HEK293 (cell line): ENCODE results near the gene PIP4K2C.
"Not testable (repeated sequence)": the region's sequence is repeated elsewhere in the genome, so short reads cannot be mapped to it uniquely, and the experiment has no call there.

Experiments
- REPIN1 ChIP-seq: fragments of 450-650 bp; formaldehyde crosslinking; IDR thresholded peaks from 2 replicates; pipeline ENCODE4 v1.5.1; 2017; ENCODE audit warnings: missing biosample characterization, missing genetic modification characterization, low read depth
- REST ChIP-seq: fragments of 450-650 bp; formaldehyde crosslinking; IDR thresholded peaks from 2 replicates; pipeline ENCODE4 v1.5.1; 2016; ENCODE audit warnings: missing biosample characterization, missing genetic modification characterization
- SP2 ChIP-seq: fragments of 450-650 bp; formaldehyde crosslinking; IDR thresholded peaks from 2 replicates; pipeline ENCODE4 v1.5.1; 2016; ENCODE audit warnings: missing biosample characterization, missing genetic modification characterization
- YY1 ChIP-seq: fragments of 450-650 bp; formaldehyde crosslinking; IDR thresholded peaks from 2 replicates; pipeline ENCODE4 v1.5.1; 2018; ENCODE audit warnings: missing biosample characterization, missing genetic modification characterization
- ZNF24 ChIP-seq: fragments of 450-650 bp; formaldehyde crosslinking; IDR thresholded peaks from 2 replicates; pipeline ENCODE4 v1.5.1; 2016; ENCODE audit warnings: missing biosample characterization, missing genetic modification characterization
- ZNF274 ChIP-seq, 2 experiments: fragments of 200-500 bp in 1 of 2; fragments of 450-650 bp in 1 of 2; sonication (Bioruptor generic) in 1 of 2; formaldehyde crosslinking in 1 of 2; IDR thresholded peaks; 2 replicates each; pipeline versions ENCODE4 v1.5.1 to v1.6.1; 2014 to 2016; ENCODE audit warnings: borderline replicate concordance in 1 of 2, inconsistent platforms in 1 of 2, low read length in 1 of 2, missing biosample characterization in 1 of 2, missing genetic modification characterization in 1 of 2
- ZNF324 ChIP-seq: fragments of 450-650 bp; formaldehyde crosslinking; IDR thresholded peaks from 2 replicates; pipeline ENCODE4 v1.5.1; 2016; ENCODE audit warnings: missing biosample characterization, missing genetic modification characterization
- ZNF335 ChIP-seq: fragments of 450-650 bp; formaldehyde crosslinking; conservative IDR thresholded peaks from 2 replicates; pipeline ENCODE4 v1.5.1; 2016; ENCODE audit warnings: missing biosample characterization, missing genetic modification characterization
- ZNF366 ChIP-seq: fragments of 450-650 bp; formaldehyde crosslinking; conservative IDR thresholded peaks from 2 replicates; pipeline ENCODE4 v1.5.1; 2016; ENCODE audit warnings: missing biosample characterization, missing genetic modification characterization
- ZNF488 ChIP-seq: fragments of 450-650 bp; formaldehyde crosslinking; IDR thresholded peaks from 2 replicates; pipeline ENCODE4 v1.5.1; 2016; ENCODE audit warnings: missing biosample characterization, missing genetic modification characterization
- ZNF571 ChIP-seq: fragments of 450-650 bp; formaldehyde crosslinking; IDR thresholded peaks from 2 replicates; pipeline ENCODE4 v1.5.0; 2017; ENCODE audit warnings: missing biosample characterization, missing genetic modification characterization
- ZNF580 ChIP-seq: fragments of 450-650 bp; formaldehyde crosslinking; IDR thresholded peaks from 2 replicates; pipeline ENCODE4 v1.5.1; 2016; ENCODE audit warnings: missing biosample characterization, missing genetic modification characterization
- ZSCAN18 ChIP-seq: fragments of 450-650 bp; formaldehyde crosslinking; IDR thresholded peaks from 2 replicates; pipeline ENCODE4 v1.5.1; 2016; ENCODE audit warnings: missing biosample characterization, missing genetic modification characterization
- TF ChIP-seq, protein P1 (sequence below): fragments of 450-650 bp; formaldehyde crosslinking; IDR thresholded peaks from 2 replicates; pipeline ENCODE4 v1.5.1; 2016; ENCODE audit warnings: missing biosample characterization, missing genetic modification characterization

DNA sequence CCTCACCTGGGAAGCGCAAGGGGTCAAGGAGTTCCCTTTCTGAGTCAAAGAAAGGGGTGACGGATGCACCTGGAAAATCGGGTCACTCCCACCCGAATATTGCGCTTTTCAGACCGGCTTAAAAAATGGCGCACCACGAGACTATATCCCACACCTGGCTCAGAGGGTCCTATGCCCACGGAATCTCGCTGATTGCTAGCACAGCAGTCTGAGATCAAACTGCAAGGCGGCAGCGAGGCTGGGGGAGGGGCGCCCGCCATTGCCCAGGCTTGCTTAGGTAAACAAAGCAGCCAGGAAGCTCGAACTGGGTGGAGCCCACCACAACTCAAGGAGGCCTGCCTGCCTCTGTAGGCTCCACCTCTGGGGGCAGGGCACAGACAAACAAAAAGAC is 55.7 kb downstream of the PIP4K2C start:
- not testable (repeated sequence) for TF ChIP-seq ZNF571 (tag by site-specific recombination); ZNF274 (IDR thresholded peaks at IDR 0.05; ENCODE audit: low read length); ZNF274 (tag by site-specific recombination; IDR thresholded peaks at IDR 0.05; ENCODE audit: borderline replicate concordance); SP2; ZNF324; ZNF580 (tag by site-specific recombination); ZNF366; YY1 (tag by site-specific recombination); ZNF488 (tag by site-specific recombination); REST (tag by site-specific recombination); REPIN1 (tag by site-specific recombination); ZSCAN18; ZNF335 (tag by site-specific recombination); ZNF24 (tag by site-specific recombination)
- TF ChIP-seq, protein P1, sequence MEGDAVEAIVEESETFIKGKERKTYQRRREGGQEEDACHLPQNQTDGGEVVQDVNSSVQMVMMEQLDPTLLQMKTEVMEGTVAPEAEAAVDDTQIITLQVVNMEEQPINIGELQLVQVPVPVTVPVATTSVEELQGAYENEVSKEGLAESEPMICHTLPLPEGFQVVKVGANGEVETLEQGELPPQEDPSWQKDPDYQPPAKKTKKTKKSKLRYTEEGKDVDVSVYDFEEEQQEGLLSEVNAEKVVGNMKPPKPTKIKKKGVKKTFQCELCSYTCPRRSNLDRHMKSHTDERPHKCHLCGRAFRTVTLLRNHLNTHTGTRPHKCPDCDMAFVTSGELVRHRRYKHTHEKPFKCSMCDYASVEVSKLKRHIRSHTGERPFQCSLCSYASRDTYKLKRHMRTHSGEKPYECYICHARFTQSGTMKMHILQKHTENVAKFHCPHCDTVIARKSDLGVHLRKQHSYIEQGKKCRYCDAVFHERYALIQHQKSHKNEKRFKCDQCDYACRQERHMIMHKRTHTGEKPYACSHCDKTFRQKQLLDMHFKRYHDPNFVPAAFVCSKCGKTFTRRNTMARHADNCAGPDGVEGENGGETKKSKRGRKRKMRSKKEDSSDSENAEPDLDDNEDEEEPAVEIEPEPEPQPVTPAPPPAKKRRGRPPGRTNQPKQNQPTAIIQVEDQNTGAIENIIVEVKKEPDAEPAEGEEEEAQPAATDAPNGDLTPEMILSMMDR (tag by site-specific recombination), result not testable (repeated sequence)
